ENCODE data around the gene ALG8.

GRCh38 chr11:78150754-78151153 is 11.3 kb upstream of the ALG8 start:
- no peak for TF ChIP-seq CTCF (optimal IDR thresholded peaks at IDR 0.05 in 1 of 3, IDR thresholded peaks at IDR 0.05 in 1 of 3, conservative IDR thresholded peaks at IDR 0.05 in 1 of 3; ENCODE audit: extremely low read depth in 1 of 3, insufficient read depth in 2 of 3, low read length in 3 of 3)
- no peak for TF ChIP-seq EZH2 (IDR thresholded peaks at IDR 0.05; ENCODE audit: low read length)

Data from keratinocyte (primary cell).